NAMALWA (cell line): ENCODE data around the gene MORN1.

Experiments
- DNase-seq: peaks from one replicate; pipeline ENCODE4 v3.0.0-alpha.2; 2015; ENCODE audit warnings: low spot score

The MORN1 gene

DNA sequence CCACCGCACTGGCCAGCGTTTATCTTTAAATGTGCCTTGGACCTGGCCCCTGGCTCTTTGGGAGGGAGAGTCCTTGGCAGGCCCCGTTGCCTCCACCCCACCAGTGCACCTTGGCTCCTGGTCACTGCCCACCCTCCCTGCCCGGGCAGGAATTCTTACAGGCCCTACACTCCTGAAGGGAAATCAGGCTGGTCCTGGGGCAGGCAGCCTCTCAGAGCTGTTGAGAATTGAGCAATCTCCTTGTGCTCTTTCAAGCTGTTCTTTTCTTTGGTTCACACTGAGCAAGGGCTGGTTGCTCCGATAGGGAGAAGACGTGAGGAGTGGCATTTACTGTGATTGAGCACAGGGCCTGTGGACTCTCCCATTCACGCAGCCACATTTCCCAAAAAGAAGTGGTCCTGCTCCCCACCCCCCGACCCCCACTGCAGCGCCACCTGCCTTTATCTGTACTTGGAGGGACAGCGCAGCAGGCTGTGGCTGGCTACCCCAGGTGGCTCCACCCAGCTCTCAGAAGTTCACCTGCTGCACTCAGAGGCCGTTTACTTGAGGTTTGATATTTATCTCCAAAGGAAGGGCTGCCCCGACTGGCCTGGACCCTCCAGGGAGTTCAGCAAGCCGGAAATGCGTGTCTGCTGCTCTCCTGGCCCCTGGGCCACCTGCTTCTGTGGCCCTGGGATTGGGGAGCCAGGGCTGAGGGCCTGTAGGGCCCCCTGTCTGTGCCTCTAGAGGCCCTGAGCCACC is 115.4 kb downstream of the MORN1 start:
- DNase-seq: no peak

DNA sequence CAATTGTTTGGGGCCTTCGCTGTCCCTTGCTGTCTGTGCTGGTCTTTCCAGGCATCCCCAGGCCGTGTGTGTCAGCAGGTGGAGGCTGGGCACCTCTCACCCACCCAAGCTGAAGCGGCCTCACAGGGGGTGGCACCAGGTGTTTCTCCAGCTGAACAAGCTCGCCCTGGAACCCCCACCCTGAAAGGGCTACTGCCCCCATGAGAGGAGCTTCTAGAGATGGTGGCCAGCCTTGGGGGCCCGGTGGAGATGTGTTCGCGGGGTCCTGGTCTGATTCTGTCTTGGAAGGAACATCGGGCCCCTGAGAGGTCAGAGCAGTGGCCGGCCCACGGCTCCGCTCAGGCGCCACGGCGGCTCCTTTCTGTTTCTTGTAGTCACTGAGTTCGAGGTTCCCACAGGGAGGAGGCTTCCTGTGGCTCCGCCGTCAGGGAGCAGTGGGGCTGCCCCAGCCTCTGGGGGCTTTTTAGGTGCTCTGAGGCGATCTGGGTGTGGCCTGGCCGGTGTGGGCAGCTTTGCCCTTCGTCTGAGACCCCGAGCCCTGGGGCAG is 116.4 kb downstream of the MORN1 start:
- DNase-seq: no peak

DNA sequence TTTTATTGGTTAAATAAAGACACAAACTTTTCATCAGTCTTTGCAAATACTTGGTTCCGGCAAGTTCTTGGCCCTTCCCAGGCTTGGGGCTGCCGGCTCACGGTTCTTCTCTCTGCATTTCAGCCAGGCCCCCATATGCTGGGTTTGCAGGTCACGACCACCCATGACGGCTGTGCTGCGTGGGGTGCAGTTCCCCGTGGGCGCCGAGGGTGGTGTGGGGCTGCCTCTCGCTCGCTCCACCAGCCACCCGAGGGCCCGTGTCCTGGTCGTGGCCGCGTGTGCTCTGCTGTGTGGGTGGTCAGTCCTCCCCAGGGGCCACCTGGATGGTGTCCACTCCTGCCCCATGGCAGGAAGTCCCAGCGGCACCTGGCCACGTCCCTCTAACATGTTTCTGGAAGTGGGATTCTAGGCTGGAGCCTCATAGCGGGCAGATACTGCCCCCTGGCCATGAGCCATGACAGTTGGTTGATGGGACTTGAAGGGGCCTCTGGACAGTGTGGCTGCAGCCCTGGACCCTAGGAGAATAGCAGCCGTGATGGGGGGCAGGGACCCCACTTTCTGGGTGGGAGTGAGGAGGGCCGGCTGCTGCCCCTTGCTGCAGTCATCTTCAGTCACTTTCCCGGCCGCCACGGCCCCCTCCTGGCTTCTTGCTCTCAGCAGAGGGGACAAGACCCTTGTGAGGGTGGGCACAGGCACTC is 117.0 kb downstream of the MORN1 start:
- no peak for DNase-seq

DNA sequence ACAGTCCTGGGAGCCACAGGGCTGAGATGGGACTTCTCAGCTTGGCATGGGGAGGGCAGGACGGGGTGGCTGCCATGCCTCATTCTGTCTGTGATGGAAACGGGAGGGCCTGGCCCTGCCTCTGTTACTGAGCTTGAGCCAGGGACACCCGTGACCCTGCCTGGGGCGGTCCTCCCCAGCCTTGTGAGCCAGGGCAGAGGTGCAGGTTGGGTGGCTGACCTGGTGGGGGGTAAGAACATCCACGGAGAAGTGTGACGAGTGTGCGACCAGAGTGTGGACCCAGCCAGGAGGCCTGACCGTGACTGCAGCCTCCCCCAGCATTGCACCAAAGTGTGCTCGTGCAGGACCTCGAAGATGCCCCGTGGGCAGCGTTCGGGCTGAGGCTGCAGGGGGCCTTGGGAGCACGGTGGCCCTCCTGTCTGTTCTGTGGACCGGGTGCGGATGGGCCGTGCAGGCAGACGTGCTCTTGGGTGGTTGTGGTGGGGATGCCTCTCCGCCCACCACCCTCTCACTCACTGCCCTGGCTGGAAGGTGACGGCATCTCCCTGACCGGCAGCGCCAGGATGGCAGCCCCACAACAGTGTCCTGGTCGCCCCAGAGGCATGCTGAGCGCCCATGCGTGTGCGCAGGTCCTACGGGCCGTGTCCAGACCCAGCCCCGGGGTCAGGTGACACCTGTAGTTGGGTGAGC is 117.8 kb downstream of the MORN1 start:
- no peak for DNase-seq

DNA sequence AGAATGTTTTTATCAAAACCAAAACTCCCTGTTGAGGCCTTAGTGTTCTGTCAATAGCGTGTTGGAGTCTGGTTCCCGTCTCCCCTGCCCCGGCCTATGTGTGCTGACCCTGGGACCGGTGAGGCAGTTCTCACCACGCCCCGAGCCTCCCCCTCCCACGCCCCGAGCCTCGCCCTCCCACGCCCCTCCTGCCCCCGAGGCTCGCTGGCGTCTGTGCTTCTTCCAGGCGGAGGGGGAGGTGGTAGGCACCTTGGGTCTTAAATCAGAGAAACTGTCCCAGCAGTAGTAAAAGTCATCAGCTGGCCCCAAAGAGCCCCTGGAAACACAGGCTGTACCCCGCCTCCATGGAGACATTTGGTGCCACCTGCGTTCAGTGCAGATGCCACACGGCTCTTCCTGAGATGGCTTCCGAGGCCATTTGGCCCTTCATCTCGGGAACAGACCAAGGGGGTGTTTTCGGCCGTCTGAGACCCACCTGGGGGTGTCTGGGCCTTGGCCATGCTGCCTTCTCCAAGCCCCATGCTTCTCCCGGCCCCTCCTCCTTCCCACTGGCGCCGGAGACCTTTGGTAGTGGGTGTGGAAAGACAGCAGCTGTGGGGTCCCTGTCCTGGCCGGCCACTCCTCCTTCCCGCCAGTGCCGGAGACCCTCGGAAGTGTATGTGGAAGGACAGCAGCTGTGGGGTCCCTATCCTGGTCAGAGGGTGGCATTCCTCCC is 118.5 kb downstream of the MORN1 start:
- no peak for DNase-seq

DNA sequence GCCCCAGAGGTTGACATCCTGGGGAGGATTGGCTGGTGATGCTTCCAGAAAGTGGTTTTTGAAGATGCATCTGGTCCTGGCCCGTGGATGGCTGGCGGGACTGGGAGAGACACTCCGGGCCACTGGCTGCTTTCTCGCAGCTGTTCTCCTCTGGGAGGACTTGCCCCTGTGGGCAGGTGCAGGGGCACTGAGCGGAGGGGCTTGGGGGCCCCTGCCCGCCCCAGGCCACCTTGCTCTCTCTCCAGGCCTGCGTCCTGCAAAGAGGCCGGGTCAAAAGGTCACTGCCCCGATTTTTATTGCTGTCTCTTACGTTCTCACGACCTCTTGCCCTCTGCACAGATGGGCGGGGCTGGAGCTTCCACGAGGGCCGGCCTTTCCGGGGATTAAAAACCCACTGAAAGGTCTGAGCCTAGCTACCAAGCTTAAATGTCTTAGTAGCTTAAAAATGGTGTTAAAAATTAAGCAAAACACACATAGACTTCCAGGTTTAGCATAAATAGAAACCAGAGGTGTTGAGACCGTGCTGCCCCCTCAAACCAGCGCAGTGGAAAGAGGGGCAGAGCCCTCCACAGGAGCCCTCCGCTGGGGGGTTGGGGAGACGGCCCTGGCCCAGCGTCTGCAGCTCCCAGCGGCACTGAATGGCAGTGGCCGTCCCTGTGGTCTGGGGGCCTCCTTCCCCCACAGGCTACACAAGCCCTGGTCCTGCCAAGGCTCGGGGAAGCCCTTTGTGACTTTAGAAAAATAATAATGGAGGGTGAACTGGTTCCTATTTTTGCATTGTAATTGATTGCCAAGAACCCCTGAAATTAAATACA is 119.3 kb downstream of the MORN1 start:
- no peak for DNase-seq
